Neural cell (in vitro differentiated cells): Measurements from ENCODE around the gene AGK. TPM values are rescaled to one million over a fixed set of nuclear protein-coding genes. Genes with fewer than 3 reads are reported as not detected.

ENCODE experiments used
- H2AFZ ChIP-seq: fragments of 200-600, 300-800 bp; sonication (generic), shearing (Covaris generic); 2 replicates; pipeline ENCODE4 v1.6.0; 2014; ENCODE audit warnings: low read depth, mild to moderate bottlenecking, antibody characterized with exemption, low read length, moderate library complexity
- H3F3A ChIP-seq: fragments of 200-600 bp; shearing (Covaris generic); 2 replicates; pipeline ENCODE4 v1.6.1; 2016; ENCODE audit warnings: mild to moderate bottlenecking, moderate library complexity, mixed read lengths, antibody characterized with exemption, low read length; ENCODE audit not compliant: insufficient read depth, poor library complexity, severe bottlenecking
- H3K27ac ChIP-seq: fragments of 200-600, 300-800 bp; sonication (generic), shearing (Covaris generic); 2 replicates; pipeline ENCODE4 v1.5.1; 2014; ENCODE audit warnings: mild to moderate bottlenecking, low read length, moderate library complexity
- H3K27me3 ChIP-seq: fragments of 300-800, 200-600 bp; sonication (generic), shearing (Covaris generic); 2 replicates; pipeline ENCODE4 v1.6.0; 2014; ENCODE audit warnings: mild to moderate bottlenecking, low read depth, low read length, moderate library complexity; ENCODE audit not compliant: insufficient read depth
- H3K36me3 ChIP-seq: fragments of 300-800, 200-600 bp; sonication (generic), shearing (Covaris generic); 2 replicates; pipeline ENCODE4 v1.5.1; 2014; ENCODE audit warnings: mild to moderate bottlenecking, antibody characterized with exemption, low read length, moderate library complexity; ENCODE audit not compliant: insufficient read depth
- H3K4me2 ChIP-seq: fragments of 300-800, 200-600 bp; sonication (generic), shearing (Covaris generic); 2 replicates; pipeline ENCODE4 v1.6.0; 2014; ENCODE audit warnings: mild to moderate bottlenecking, low read length
- H3K4me3 ChIP-seq: fragments of 300-800, 200-600 bp; sonication (generic), shearing (Covaris generic); 2 replicates; pipeline ENCODE4 v1.5.1; 2014; ENCODE audit warnings: mild to moderate bottlenecking, low read length, moderate library complexity
- H3K79me2 ChIP-seq: fragments of 200-600 bp; shearing (Covaris generic); replicated peaks from 2 replicates; pipeline ENCODE4 v1.6.0; 2014; ENCODE audit warnings: mild to moderate bottlenecking, low read length, moderate library complexity; ENCODE audit not compliant: insufficient read depth
- H3K9ac ChIP-seq: fragments of 300-800, 200-600 bp; sonication (generic), shearing (Covaris generic); 2 replicates; pipeline ENCODE4 v1.6.1; 2016; ENCODE audit warnings: mild to moderate bottlenecking, low read length, mixed read lengths
- H3K9me2 ChIP-seq: fragments of 200-600 bp; shearing (Covaris generic); 2 replicates; pipeline ENCODE4 v1.6.1; 2016; ENCODE audit warnings: mild to moderate bottlenecking, low read length, mixed read lengths; ENCODE audit not compliant: insufficient read depth
- H3K9me3 ChIP-seq: fragments of 200-600, 300-800 bp; sonication (generic), shearing (Covaris generic); 2 replicates; pipeline ENCODE4 v1.6.1; 2016; ENCODE audit warnings: mild to moderate bottlenecking, mixed run types, low read length, moderate library complexity, mixed read lengths
- H4K20me1 ChIP-seq: fragments of 200-600 bp; shearing (Covaris generic); 2 replicates; pipeline ENCODE4 v1.6.1; 2016; ENCODE audit warnings: mild to moderate bottlenecking, mixed run types; ENCODE audit not compliant: insufficient read depth
- EP300 ChIP-seq: fragments of 450-650 bp; conservative IDR thresholded peaks from 2 replicates; pipeline ENCODE4 v1.6.1; 2014; ENCODE audit warnings: antibody characterized with exemption, mild to moderate bottlenecking, moderate library complexity; ENCODE audit not compliant: poor library complexity, severe bottlenecking
- EZH2 ChIP-seq: fragments of 200-600, 300-800 bp; shearing (Covaris generic), sonication (generic); IDR thresholded peaks from 2 replicates; pipeline ENCODE4 v1.6.1; 2014; ENCODE audit warnings: antibody characterized with exemption, low read length, borderline replicate concordance, mild to moderate bottlenecking; ENCODE audit not compliant: insufficient read depth, poor library complexity, severe bottlenecking
- MXI1 ChIP-seq: fragments of 450-650 bp; conservative IDR thresholded peaks from 2 replicates; pipeline ENCODE4 v1.6.1; 2014; ENCODE audit warnings: antibody characterized with exemption, mild to moderate bottlenecking; ENCODE audit not compliant: poor library complexity, severe bottlenecking
- POLR2AphosphoS5 ChIP-seq: IDR thresholded peaks from 2 replicates; pipeline ENCODE4 v1.6.1; 2012
- RAD21 ChIP-seq: fragments of 450-650 bp; conservative IDR thresholded peaks from 2 replicates; pipeline ENCODE4 v1.6.1; 2014; ENCODE audit warnings: antibody characterized with exemption, mild to moderate bottlenecking, moderate library complexity
- SMC3 ChIP-seq: fragments of 450-650 bp; conservative IDR thresholded peaks from 2 replicates; pipeline ENCODE4 v1.6.1; 2014; ENCODE audit warnings: antibody characterized with exemption, mild to moderate bottlenecking, moderate library complexity; ENCODE audit not compliant: poor library complexity
- TAF1 ChIP-seq: IDR thresholded peaks from 2 replicates; pipeline ENCODE4 v1.6.1; 2012; ENCODE audit warnings: low read depth
- polyA plus RNA-seq: library from polyadenylated mRNA; depleted of rRNA; stranded (reverse); fragments of >200 nt; gene quantifications from 2 replicates; pipeline ENCODE4 v1.2.3, GENCODE V29; 2014
- TF ChIP-seq, protein P1 (sequence below): IDR thresholded peaks from 2 replicates; pipeline ENCODE4 v1.6.1; 2012; ENCODE audit warnings: borderline replicate concordance
- TF ChIP-seq, protein P2 (sequence below): fragments of 450-650 bp; IDR thresholded peaks from 2 replicates; pipeline ENCODE4 v1.5.1; 2014; ENCODE audit warnings: antibody characterized with exemption, mild to moderate bottlenecking, moderate library complexity; ENCODE audit not compliant: poor library complexity, severe bottlenecking

The AGK gene
- polyA plus RNA-seq, 1 donor from 2014 or later = 59.8 TPM

DNA sequence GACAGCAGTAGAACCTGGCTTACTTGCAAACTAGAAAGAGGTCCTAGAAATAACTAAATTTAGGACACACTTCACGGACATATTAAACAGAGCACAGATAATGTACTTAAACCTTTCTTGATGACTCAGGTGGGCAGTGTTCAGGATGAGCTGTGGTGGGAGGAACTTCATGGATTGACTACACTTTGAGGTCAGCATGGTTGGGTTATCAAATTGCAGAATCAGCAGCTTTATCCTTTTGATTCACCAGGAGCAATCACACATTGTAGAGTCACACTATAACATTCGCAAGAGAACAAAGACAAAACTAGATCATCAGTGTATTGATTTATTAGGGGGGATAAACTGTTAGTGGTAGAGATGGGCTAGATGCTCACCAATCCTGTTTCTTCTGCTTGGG, 38.6 kb upstream of the AGK start:
- H3K36me3 ChIP-seq = no peaks in the 10 kb centered on the region
- H4K20me1 ChIP-seq = no peaks in the 10 kb centered on the region
- no peak overlapping the region for H3K4me2 ChIP-seq
- no peak for TF ChIP-seq TAF1
- no peak for TF ChIP-seq POLR2AphosphoS5
- TF ChIP-seq EZH2 = no peak
- no peak for TF ChIP-seq SMC3
- no peak for TF ChIP-seq MXI1
- no peak for TF ChIP-seq EP300
- TF ChIP-seq, protein P1, sequence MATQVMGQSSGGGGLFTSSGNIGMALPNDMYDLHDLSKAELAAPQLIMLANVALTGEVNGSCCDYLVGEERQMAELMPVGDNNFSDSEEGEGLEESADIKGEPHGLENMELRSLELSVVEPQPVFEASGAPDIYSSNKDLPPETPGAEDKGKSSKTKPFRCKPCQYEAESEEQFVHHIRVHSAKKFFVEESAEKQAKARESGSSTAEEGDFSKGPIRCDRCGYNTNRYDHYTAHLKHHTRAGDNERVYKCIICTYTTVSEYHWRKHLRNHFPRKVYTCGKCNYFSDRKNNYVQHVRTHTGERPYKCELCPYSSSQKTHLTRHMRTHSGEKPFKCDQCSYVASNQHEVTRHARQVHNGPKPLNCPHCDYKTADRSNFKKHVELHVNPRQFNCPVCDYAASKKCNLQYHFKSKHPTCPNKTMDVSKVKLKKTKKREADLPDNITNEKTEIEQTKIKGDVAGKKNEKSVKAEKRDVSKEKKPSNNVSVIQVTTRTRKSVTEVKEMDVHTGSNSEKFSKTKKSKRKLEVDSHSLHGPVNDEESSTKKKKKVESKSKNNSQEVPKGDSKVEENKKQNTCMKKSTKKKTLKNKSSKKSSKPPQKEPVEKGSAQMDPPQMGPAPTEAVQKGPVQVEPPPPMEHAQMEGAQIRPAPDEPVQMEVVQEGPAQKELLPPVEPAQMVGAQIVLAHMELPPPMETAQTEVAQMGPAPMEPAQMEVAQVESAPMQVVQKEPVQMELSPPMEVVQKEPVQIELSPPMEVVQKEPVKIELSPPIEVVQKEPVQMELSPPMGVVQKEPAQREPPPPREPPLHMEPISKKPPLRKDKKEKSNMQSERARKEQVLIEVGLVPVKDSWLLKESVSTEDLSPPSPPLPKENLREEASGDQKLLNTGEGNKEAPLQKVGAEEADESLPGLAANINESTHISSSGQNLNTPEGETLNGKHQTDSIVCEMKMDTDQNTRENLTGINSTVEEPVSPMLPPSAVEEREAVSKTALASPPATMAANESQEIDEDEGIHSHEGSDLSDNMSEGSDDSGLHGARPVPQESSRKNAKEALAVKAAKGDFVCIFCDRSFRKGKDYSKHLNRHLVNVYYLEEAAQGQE = no peak
- TF ChIP-seq RAD21 = no peak
- TF ChIP-seq, protein P2, sequence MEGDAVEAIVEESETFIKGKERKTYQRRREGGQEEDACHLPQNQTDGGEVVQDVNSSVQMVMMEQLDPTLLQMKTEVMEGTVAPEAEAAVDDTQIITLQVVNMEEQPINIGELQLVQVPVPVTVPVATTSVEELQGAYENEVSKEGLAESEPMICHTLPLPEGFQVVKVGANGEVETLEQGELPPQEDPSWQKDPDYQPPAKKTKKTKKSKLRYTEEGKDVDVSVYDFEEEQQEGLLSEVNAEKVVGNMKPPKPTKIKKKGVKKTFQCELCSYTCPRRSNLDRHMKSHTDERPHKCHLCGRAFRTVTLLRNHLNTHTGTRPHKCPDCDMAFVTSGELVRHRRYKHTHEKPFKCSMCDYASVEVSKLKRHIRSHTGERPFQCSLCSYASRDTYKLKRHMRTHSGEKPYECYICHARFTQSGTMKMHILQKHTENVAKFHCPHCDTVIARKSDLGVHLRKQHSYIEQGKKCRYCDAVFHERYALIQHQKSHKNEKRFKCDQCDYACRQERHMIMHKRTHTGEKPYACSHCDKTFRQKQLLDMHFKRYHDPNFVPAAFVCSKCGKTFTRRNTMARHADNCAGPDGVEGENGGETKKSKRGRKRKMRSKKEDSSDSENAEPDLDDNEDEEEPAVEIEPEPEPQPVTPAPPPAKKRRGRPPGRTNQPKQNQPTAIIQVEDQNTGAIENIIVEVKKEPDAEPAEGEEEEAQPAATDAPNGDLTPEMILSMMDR = no peak
- H3K9ac ChIP-seq = no peak overlapping the region
- H3K9me2 ChIP-seq = no peaks in the 10 kb centered on the region
- H2AFZ ChIP-seq = no peak overlapping the region
- H3K79me2 ChIP-seq = no peaks in the 10 kb centered on the region
- H3K27me3 ChIP-seq = no peaks in the 10 kb centered on the region
- no peaks in the 10 kb centered on the region for H3F3A ChIP-seq
- H3K27ac ChIP-seq = no peak overlapping the region
- H3K4me3 ChIP-seq = no peak overlapping the region
- no peaks in the 10 kb centered on the region for H3K9me3 ChIP-seq

DNA sequence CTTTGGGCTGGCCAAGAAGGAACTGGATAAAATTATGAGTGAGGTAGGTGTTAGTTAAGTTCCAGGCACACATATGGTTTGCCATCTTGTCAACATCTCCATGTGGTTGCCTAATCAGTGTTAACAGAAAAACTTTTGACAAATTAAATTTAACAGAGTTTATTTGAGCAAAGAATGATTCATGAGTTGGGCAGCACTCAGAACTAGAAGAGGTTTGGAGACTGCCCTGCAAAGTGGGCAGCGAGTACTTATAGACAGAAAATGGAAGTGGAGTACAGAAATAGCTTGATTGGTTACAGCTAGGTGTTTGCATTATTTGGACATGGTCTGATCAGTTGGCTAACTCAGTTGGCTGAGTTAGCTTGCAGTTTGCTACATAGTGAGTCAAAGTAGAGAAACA, 37.5 kb upstream of the AGK start:
- Histone ChIP-seq H3K27me3 (no peaks in the 10 kb centered on the region), H3K4me2 (no peak overlapping the region), H3K9ac (no peak overlapping the region), H3K79me2 (no peaks in the 10 kb centered on the region), H3F3A (no peaks in the 10 kb centered on the region), H3K9me2 (no peaks in the 10 kb centered on the region), H3K4me3 (no peak overlapping the region), H2AFZ (no peak overlapping the region), H4K20me1 (no peaks in the 10 kb centered on the region), H3K27ac (no peak overlapping the region), H3K9me3 (no peaks in the 10 kb centered on the region), H3K36me3 (no peaks in the 10 kb centered on the region)
- TF ChIP-seq MXI1 (no peak), SMC3 (no peak), EZH2 (no peak), EP300 (no peak), TAF1 (no peak), RAD21 (no peak), POLR2AphosphoS5 (no peak)
- TF ChIP-seq, protein P2 = no peak
- TF ChIP-seq, protein P1 = no peak
